AG08396 (cell line): Measurements from ENCODE around the gene GALNS.
A peak's percentile ranks its signal among the peaks of the same experiment; 100 is the strongest.

Experiments used
- DNase-seq: peaks from one replicate; pipeline ENCODE4 v3.0.0; 2012; ENCODE audit warnings: low spot score, mixed read lengths

The GALNS gene

DNA sequence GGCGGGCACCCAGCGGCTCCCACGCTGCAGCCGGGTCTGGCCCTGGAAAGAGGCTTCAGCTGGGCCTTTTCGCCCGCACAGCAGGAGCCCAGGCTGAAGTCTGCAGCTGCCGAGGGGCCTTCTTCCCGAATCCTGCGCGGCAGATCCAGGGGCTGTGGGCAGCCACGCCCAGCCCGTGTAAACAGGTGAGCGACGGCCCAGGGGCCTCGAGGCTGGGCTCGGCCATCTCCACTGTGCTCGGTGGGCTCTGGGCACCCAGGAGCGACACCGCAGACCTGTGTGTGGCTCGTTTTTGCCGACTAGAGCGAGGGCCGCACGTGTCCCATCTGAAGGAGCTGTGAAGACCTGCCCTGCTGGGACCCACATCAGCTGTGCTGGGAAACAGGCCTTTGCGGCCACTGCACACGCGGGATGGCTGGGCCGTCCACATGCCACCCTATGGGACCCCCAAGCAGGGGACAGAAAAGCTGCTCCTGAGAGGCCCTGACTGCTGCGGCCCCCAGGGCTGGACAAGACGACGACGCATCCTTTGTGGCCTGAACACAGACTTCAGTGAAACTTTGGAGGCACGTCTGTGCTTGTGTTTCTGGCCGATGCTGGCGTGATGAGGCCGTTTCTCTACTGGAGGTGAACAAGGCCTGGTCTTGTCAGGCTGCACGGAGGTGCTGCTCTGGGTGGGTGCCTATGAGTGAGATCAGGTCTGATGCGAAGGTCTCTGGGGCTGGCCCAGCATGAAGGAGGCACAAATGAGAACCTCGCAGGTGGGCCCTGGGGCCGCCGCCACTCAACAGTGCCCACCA lies 39.8 kb downstream of the GALNS start:
- DNase-seq, result no peak

DNA sequence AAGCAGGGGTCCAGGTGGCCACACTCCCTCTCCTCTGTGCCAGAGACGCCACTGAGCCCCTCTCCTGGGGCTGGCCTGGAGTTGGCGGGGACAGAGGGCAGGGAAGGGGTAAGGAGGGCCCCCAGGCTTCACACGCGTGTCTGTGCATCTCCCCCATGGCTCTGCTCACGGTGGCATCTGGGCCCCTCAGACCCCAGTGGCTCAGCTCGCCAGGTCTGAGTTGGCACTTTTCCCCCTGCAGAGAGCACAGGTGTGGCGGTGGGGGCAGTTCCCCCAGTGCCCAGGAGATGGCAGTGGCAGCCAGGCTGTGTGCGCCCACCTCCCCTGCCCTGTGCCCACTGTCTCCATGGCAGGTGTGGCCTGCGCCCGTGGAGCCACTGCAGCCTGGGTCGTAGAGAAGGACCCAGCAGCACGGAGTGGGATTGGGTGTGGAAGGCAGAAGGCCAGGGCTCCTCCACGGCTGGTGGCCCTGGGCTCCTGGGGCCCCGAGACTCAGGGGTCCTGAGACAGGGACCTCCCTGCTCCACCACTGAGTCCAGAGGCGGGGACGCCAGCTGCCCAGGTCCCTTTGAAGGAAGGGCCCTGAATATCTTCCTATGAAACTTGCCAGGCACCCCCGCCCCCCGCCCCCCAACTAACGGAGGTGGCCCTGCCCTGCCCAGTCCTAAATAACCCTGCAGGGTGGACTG lies 40.7 kb downstream of the GALNS start:
- DNase-seq, result no peak

DNA sequence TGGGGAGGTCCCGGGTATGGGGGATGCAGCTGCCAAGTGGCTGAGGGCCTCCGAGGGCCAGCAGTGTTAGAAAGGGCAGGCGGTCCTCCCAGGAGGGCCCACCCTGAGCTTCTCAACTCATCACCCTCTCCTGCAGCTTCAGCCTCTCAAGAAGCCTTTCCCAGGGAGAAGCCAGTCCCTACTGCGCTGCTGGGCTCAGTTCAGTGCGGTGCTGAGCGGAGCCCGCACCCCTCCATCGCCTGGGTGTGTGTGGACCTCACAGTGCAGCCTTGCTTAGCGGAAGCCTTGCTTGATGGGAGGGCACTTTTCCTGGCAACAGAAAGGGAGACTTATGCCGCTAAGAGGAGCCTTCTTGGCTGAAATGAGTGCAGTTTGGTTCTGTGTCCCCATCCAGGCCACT lies 41.5 kb downstream of the GALNS start:
- DNase-seq, result no peak

DNA sequence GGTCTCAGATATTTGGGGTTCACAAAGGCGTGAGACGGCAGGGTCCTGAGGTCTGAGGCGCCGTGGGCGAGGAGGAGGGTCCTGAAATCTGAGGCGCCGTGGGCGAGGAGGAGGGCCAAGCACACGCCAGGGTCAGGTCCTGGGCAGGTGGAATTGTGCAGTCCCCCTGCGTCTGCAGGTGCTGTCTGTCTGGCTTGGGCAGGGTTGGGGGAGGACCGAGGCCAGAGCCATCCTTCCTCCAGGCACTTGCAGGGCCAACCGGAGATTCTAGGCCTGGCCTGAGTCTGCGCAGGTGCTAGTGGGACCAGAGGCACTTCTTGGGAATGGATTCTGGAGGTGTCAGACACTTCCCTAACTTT lies 42.6 kb downstream of the GALNS start:
- no peak for DNase-seq

DNA sequence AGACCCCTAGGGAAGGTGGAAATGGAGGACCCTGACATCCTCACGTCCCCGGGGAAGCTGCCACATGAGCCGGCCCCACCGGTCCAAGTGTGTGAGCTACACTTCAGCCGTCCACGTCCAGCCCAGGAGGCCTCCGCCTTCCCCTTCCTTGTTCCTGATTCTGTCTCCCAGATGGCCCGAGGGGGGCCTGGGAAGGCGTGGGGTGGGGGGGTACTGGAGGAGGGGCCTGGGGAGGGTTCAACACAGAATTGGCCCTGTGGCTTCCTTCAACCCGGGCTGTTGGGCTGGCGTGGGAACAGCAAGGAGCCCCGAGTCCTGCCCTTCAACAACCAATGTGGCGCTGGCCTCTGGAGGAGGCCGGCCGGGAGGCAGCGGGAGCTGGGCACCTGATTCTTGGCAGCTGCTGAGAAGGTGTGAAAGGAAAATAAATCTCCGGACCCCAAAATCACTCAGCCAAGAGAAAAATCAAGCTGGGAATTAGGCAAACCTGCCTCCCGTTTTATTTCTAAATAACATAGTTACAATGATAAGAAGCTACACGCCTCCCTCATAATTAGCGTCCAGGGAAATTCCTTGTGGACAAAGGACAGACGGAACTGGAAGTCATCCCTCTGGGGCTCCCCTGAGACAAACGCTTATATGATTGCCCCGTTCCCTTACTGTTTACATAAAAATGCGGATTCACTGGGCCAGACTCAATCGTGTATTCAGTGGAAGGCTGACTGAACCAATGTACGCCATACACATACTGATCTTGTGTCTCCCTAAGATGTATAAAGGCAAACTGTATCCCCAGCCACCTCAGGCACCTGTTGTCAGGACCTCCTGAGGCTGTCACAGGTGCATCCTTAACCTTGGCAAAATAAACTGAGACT lies 43.2 kb downstream of the GALNS start:
- DNase-seq, result no peak

DNA sequence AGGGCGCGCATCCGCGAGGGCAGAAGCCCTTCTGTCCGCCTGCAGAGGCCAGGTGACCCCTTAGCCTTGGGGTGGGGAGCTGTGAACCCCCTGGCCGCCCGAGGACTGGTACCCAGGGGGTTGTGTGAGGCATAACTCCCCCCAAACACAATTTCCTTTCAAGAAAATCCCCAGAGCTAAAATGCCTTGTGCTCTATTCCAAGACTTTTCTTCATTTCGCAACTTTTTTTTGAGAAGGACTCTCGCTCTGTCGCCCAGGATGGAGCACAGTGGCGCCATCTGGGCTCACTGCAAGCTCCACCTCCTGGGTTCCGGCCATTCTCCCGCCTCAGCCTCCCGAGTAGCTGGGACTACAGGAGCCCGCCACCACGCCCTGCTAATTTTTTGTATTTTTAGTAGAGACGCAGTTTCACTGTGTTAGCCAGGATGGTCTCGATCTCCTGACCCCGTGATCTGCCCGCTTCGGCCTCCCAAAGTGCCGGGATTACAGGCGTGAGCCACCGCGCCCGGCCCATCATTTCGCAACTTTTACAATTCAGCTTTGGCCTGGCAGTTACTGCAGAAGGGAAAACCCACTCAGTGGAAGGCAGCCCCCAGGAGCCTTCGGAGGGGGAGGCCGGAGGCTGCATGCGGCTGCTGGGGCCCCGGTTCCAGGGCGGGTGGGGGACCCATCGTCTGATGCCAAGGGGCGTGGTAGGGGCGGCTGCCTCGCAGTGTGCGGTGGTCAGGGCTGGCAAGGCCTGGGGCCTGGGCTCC lies 44.1 kb downstream of the GALNS start:
- no peak for DNase-seq

DNA sequence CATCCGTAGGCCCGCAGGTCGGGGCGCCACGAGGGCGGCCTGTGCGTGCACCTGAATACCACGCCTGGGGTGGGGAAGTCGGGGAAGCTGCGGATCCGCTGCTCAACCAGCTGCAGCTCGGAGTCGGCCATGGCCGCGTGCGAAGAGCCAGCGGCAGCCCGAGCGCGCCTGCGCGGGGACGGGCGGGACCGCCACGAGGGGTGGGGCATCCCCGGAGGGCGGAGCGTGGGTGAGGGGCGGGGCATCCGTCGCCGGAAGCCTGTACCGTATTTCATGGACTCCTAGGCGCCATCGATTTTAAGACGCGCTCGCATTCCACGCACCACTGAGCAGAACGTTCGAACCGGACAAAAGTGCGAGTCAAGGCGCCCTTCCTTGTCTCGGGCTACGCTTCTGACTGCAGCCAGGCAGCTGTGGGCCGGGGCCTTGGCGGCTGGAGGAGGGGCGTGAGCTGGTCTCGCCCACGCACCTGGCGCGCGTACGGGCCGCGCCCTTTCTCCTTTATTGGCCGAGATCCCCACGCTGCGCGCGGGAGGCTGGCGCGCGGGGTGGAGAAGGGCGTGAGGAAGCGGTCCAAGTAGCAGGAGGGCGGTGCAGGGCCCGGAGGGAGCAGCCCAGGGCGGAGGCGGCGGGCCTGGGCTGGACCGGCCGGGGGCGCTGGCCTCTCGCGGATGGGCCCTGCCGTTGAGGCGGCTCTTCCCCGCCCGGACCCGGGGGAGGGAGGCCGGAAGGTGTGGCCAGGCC lies 44.8 kb downstream of the GALNS start, which contains the start of gene APRT:
TSS of gene APRT (minus strand) at position 160 of the 744 bp plus-strand sequence. CDS start at position 131, 29 bp downstream.
- DNase-seq, result peak; percentile 100

DNA sequence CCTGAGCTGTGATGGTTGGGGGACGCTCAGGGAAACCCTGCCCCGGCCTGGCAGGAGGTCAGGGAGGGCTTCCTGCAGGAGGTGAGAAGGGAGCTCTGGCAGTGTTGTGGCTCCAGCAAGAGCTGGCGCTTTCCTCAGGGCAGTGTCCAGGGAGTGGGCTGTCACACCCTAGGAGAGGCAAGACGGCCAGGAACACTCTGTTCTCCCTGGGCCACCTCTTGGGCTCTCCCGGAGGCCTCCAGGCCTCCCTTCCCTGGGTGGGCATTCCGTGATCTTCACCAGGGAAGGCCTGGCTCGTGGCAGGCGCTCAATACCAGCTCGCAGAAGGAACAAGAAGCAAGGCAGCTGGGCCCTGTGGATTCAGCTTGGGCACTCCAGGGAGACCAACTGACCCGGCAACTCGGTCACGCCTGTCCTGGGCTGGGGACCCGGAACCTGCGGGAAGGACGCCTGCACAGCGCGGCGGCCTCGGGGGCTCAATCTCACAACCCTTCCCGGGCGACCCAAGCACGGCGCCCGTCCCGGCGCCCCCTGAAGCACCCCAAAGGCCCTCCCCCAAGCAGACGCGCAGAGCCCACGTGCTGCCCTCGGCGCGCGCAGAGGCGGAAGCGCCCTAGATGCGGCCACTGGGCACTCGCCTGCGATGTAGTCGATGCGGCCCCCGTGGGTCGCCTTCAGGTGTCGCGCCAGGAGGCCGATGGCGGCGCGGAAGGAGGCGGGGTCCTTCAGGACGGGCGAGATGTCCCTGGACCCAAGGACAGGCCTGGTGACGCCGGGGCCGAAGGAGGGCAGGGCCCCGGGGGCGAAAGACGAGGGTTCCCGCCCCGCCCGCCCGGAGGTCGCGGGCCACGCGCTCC lies 45.6 kb downstream of the GALNS start:
- peak; percentile 84 for DNase-seq

DNA sequence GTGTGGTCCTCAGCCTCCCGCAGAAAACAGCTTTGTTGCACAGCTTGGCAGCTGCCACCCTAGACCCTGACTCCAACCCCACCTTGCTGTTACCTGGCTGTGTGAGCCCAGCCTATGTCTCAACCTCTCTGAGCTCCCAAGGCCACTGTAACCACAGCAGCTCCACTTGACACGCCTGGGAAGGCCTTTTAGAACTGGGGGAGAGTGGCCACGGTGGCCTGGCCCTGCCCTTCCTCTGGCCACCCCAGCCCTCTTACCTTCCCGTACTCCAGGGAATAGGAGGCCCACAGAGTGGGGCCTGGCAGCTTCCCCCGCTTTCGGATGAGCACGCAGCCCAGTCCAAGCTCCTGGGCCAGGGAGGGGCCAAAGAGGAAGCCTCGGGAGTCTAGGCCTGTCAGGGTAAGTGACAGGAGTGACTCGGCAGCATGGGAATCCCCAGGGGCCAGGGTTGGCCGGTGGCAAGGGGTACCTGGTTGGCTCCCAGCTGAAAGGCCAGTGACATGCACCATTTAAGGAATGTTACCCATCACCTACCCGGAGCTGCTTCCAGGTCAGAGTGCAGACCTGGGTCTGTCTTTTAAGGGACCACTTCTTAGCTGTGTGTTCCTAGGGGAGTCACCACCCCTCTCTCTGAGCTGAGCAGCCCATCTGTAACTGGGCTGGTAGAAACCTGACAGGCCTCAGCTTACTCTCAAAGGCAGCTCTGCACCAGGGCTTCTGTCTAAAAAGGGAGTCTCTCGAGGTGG lies 46.4 kb downstream of the GALNS start:
- no peak for DNase-seq

DNA sequence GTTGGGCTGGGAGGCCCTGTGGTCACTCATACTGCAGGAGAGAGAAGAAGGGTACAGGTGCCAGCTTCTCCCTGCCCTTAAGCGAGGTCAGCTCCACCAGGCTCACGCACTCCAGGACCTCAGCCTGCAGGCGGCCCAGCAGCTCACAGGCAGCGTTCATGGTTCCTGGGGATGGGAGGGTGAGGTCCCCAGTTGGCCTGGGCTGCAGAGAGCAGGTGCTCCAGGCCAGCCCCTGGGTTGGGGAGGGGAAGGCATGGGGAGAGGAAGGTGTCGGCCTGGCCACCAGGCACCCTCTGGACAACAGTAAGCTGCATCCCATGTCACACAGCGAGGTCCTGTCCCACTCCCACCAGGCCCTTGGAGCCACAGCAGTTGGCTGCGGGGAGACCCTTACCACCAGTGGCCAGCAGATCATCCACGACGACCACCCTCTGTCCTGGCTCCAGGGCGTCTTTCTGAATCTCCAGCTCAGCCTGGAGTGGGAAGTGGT lies 47.0 kb downstream of the GALNS start:
- no peak for DNase-seq

DNA sequence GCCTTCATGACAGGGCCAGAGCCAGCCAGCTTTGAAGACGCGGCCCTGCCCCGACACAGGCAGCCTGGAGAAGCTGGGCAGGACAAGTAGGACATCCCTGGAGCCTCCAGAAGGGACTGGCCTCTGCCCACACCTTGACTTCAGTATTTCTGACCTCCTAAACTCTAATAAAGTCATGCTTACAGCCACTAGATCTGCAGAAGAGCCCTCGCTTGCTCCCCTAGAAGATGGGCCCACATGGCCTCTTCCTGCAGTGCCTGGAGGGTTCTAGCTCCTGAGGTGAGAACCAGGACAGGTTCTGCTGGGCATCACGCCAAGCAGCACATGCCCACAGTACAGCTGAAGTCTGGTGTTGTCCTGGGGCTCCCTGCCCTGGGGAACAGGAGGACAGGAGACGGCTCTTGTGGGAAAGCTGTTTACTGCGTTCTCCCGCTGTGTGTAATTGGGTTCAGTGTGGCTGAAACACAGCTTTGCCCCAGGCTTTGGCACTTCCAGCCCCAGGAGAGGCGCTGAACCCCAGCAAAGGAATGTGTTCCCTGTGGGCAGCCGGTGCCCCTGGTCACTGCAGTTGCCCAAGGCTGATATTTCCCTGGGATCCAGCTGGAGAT lies 47.6 kb downstream of the GALNS start:
- no peak for DNase-seq

DNA sequence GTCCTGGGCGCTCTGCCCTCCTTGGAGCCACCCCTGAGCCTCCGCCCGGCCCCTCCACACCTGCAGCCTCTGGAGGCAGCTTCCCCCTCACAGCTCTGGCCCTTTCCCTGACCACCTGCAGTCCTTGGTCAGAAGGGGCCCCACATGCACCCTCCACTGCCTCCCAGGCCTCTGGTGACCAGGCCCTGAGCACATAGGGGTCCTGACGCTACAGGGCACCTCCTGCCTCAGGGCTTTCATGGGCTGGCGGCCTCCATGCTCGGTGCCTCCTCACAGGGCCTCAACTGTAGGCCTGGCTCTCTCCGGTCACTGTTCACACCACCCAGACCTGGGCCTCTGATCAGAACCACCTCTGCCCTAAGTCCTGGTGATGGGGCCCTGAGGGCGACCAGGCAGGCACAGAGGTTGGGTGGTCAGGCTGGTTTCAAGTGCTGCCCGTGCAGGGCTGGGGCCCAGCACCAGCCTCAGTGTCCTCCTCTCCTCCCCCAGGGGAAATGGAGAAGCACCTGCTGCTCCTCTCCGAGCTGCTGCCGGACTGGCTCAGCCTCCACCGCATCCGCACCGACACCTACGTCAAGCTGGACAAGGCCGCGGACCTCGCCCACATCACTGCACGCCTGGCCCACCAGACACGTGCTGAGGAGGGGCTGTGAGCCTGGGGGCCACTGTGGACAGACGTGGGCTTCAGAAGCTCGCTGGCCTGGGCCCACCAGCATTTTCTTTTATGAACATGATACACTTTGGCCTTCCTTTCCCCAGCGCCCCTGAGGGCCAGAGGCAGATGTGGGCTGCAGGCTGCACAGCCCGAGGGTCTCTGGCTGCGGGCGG lies 48.9 kb downstream of the GALNS start:
- no peak for DNase-seq

DNA sequence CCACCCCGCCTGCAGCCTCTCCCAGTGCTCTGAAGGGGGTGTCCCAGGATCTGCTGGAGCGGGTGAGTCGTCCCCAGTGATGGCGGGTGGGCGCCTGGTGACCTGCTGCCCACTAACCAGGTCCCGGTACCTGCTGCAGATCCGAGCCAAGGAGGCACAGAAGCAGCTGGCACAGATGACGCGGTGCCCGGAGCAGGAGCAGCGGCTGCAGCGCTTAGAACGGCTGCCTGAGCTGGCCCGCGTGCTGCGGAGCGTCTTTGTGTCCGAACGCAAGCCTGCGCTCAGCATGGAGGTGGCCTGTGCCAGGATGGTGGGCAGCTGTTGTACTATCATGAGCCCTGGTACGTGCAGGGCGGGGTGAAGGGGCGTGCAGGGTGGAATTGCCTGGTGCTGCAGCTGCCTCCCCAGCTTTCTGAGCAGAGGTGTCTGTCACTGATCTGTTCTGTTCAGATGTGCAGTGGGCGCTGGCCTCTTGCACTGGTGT lies 49.6 kb downstream of the GALNS start:
- no peak for DNase-seq

DNA sequence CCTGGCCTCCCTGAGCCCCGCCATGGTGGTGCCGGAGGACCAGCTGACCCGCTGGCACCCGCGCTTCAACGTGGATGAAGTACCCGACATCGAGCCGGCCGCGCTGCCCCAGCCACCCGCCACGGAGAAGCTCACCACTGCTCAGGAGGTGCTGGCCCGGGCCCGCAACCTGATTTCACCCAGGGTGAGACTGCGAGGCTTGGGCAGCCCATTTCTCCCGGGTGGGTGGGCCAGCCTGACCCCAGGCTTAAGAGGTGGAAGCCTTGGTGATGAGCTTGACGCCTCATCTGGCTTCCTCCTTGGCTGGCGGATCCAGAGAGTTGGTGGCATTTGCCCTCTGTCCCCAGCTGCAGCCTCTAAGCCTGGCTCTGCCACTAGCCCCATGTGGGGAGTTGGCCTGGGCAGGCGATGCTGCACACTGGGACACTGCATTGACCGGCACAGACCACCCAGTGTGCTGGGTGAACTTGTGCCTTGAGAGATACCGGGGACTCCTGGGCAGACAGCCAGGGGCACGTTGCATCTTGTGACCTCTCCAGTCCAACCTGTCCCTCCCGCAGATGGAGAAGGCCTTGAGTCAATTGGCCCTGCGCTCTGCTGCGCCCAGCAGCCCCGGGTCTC lies 50.1 kb downstream of the GALNS start:
- no peak for DNase-seq

DNA sequence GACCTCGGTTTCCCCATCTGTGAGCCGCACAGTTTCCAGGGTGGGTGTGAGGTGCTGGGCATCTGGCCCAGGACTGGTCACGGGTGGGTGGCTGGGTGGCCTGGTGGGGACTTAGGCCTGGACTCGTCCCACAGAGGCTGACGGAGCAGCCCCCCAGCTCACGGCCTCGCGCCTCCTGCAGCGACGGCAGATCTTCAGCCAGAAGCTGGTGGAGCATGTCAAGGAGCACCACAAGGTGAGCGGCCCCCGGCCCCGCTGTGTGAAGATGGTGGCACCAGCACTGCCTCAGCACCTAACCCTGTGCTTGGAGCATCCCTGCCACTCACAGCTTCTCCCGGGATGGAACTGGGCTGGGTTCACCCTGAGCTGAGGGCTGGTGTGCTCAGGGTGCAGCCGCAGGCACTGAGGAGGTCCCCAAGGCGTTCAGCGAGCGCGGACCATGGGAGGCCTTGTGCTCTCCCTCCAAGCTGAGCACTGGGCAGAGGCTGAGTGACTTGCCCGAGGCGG lies 50.8 kb downstream of the GALNS start:
- no peak for DNase-seq

DNA sequence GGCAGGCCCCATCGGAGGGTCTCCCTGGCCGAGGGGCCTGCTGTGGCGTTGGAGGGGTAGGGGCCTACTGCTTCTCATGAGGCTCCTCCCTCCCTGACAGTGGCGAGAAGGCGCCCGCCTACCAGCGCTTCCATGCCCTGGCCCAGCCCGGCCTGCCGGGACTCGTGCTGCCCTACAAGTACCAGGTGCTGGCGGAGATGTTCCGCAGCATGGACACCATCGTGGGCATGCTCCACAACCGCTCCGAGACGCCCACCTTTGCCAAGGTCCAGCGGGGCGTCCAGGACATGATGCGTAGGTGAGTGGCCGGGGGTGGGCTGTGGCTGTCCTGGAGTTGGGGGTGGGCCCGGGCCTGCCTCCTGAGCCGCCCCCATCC lies 51.4 kb downstream of the GALNS start:
- DNase-seq, result no peak
